Stomach (tissue), 9 donors: ENCODE measurements around the gene THSD4. TPM values are rescaled to one million over a fixed set of nuclear protein-coding genes. Genes with fewer than 3 reads are reported as not detected.

ENCODE experiments used
- DNase-seq, 2 donors: peaks; one replicate each; pipeline versions ENCODE4 v3.0.0 to v3.0.0-alpha.2; 2013 to 2019
- H3K27ac ChIP-seq, 5 donors: fragments of 200-600 bp in 4 of 5; sonication (generic) in 4 of 5; one replicate each; pipeline ENCODE4 v1.5.1; 2013 to 2019; ENCODE audit warnings: mild to moderate bottlenecking in 1 of 5, moderate library complexity in 1 of 5
- H3K27me3 ChIP-seq, 3 donors: fragments of 200-600 bp; sonication (generic); one replicate each; pipeline ENCODE4 v1.5.1; 2017 to 2019; ENCODE audit warnings: mixed run types in 1 of 3
- H3K36me3 ChIP-seq, 4 donors: fragments of 200-600 bp; sonication (generic); 1 replicate in 3 of 4; 2 replicates in 1 of 4; pipeline ENCODE4 v1.5.1; 2016 to 2019
- H3K4me1 ChIP-seq, 4 donors: fragments of 200-600 bp; sonication (generic); one replicate each; pipeline ENCODE4 v1.5.1; 2016 to 2019
- H3K4me3 ChIP-seq, 4 donors: fragments of 200-600 bp; sonication (generic) in 3 of 4; one replicate each; pipeline ENCODE4 v1.5.1; 2016 to 2019; ENCODE audit warnings: mild to moderate bottlenecking in 1 of 4
- H3K9me3 ChIP-seq, 4 donors: fragments of 200-600 bp; sonication (generic); one replicate each; pipeline ENCODE4 v1.5.1; 2016 to 2019
- EP300 ChIP-seq: sonication (generic); formaldehyde crosslinking; IDR thresholded peaks from one replicate; pipeline ENCODE4 v1.6.1; 2017; ENCODE audit warnings: antibody characterized with exemption
- POLR2A ChIP-seq, 4 donors: fragments of 450-650 bp; IDR thresholded peaks; one replicate each; pipeline ENCODE4 v1.6.1; 2016; ENCODE audit warnings: antibody characterized with exemption in 4 of 4, control low read depth in 2 of 4, mild to moderate bottlenecking in 1 of 4, moderate library complexity in 1 of 4
- POLR2AphosphoS5 ChIP-seq, 3 donors: sonication (generic); formaldehyde crosslinking; IDR thresholded peaks; one replicate each; pipeline ENCODE4 v1.6.1; 2016; ENCODE audit warnings: antibody characterized with exemption in 3 of 3
- WGBS, 5 donors: extraction: QIAGEN DNeasy Blood & Tissue Kit in 3 of 5; methylation state at CpG; one replicate each; pipeline versions ENCODE4 v1.1.5 to v1.1.7; 2013 to 2018; 5-methylcytosine and 5-hydroxymethylcytosine counted together
- intact Hi-C: fragments of 100-400 bp; cut with DNase I; formaldehyde crosslinking; loops from one replicate; pipeline ENCODE4 v1.15.1; 2023; ENCODE audit warnings: low total_unique reads
- polyA plus RNA-seq, 3 donors: library from polyadenylated mRNA; stranded (reverse); fragments of 200-250 nt; gene quantifications; one replicate each; pipeline ENCODE4 v1.2.3, GENCODE V29; 2013
- total RNA-seq, 5 donors: library from RNA; depleted of rRNA; stranded (reverse); fragments of >200 nt; gene quantifications; one replicate each; pipeline versions ENCODE4 v1.1.0 to v1.2.3, GENCODE V29; 2014 to 2016
- TF ChIP-seq, protein P1 (sequence below), 7 experiments: fragments of 450-650 bp in 4 of 7; fragments of 200-600 bp in 3 of 7; sonication (generic) in 3 of 7; IDR thresholded peaks; one replicate each; pipeline ENCODE4 v1.5.1; 2016 to 2019; ENCODE audit warnings: antibody characterized with exemption in 7 of 7, control low read depth in 2 of 7, mild to moderate bottlenecking in 1 of 7
- donor health status: healthy with polysubstance abuse.
- donor health status: Bipolar disorder and iron deficiency.
- donor health status: healthy.

THSD4 gene
- total and polyA plus RNA-seq, 8 donors, result 1.8 to 79.4 (median 22.0) TPM

DNA sequence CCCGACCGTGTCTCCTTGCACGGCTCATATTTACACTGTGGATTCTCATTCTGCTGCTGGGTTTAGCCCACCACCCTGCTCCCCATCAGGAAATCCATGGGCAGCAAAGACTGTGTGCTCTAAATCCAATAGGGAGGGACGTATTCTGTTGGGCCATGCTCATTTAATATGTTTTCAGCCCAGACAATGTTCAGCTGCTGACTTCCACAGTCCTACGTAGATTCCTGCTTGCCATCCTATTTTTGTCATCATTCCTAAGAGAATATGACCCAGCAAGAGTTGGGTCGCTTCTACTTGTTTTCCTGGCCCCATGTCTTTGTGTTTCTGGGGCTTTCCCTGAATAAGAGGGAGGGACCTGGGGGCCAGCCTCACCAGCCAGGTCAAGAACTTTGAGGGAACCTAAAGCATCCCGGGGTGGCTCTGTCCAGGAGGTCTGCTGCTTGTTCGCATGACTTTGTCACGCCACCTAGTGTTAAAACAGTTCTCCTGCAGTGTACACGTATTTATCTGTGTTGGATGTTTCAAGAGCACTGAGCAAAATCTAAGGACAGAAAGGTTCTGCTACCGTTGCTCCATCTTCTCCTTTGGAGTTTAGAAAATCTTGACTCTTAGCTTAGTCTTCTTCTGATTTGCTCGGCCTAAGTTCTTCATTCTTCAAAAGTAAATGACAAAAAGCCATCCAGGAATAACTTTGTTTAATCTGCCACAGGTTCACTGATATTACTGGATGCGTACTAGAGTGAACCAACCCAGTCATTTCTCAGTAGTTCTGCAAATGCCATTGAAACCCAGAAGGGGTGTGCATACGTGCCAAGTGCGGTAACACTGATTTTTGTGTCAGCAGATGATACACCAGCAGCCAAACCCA, 615.2 kb downstream of the THSD4 start:
- TF ChIP-seq POLR2A (IDR thresholded peaks at IDR 0.05) (no peak), POLR2AphosphoS5 (IDR thresholded peaks at IDR 0.05) (peak in 1 of 3 donors; percentile 39), EP300 (no peak)
- TF ChIP-seq, protein P1, sequence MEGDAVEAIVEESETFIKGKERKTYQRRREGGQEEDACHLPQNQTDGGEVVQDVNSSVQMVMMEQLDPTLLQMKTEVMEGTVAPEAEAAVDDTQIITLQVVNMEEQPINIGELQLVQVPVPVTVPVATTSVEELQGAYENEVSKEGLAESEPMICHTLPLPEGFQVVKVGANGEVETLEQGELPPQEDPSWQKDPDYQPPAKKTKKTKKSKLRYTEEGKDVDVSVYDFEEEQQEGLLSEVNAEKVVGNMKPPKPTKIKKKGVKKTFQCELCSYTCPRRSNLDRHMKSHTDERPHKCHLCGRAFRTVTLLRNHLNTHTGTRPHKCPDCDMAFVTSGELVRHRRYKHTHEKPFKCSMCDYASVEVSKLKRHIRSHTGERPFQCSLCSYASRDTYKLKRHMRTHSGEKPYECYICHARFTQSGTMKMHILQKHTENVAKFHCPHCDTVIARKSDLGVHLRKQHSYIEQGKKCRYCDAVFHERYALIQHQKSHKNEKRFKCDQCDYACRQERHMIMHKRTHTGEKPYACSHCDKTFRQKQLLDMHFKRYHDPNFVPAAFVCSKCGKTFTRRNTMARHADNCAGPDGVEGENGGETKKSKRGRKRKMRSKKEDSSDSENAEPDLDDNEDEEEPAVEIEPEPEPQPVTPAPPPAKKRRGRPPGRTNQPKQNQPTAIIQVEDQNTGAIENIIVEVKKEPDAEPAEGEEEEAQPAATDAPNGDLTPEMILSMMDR (IDR thresholded peaks at IDR 0.05), result peak in 5 of 7 experiments; percentile 65 to 80 (median 70)
- Histone ChIP-seq H3K9me3 (no peaks in the 10 kb centered on the region), H3K36me3 (peaks cover 0 to 3% (median 0%) of the 10 kb centered on the region in 4 donors), H3K27ac (peak overlapping the region in 1 of 5 donors; percentile 20), H3K4me1 (peaks cover 5 to 21% (median 11%) of the 10 kb centered on the region in 4 donors), H3K27me3 (no peaks in the 10 kb centered on the region), H3K4me3 (no peak overlapping the region)
- DNase-seq, result peak; percentile 49 to 85
- intact Hi-C loops, result loop anchor here (10.0 kb wide), 1 partner anchor 276 kb away; no protein-coding TSS in a partner anchor
- WGBS, 5 donors, result 33 to 45% (median 36%) methylated on average over 15 of the region's 15 CpGs

DNA sequence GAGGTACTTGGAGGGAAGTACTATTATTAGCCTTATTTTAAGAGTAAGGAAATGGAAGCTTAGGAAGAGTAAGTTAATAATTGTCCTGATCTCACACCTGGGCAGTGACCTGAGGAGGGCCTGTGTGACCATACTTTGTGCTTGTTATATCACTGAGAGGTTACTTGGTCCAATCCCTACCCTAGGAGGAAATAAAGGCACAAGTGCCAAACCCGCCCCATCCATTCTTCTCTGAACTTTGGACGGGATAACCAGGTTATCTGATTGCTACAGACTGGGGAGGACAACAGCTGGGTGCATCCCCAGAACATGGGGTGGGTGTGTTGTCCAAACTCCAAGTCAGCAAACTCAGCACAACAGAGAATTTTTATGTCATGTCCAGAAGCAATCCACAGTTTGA, 617.4 kb downstream of the THSD4 start:
- H3K4me1 ChIP-seq, result peaks cover 5 to 21% (median 11%) of the 10 kb centered on the region in 4 donors
- no peak for TF ChIP-seq POLR2AphosphoS5 (IDR thresholded peaks at IDR 0.05)
- TF ChIP-seq, protein P1 (IDR thresholded peaks at IDR 0.05), result no peak
- no peak for TF ChIP-seq POLR2A (IDR thresholded peaks at IDR 0.05)
- no peak for TF ChIP-seq EP300
- no peaks in the 10 kb centered on the region for H3K27me3 ChIP-seq
- no peak overlapping the region for H3K4me3 ChIP-seq
- no peaks in the 10 kb centered on the region for H3K9me3 ChIP-seq
- H3K36me3 ChIP-seq, result peaks cover 0 to 3% (median 0%) of the 10 kb centered on the region in 4 donors
- intact Hi-C loops, result loop anchor here (10.0 kb wide), 1 partner anchor 278 kb away; no protein-coding TSS in a partner anchor
- no peak overlapping the region for H3K27ac ChIP-seq
- 48 to 71% (median 58%) methylated on average over 2 of the region's 2 CpGs for WGBS, 5 donors
- DNase-seq, result no peak

DNA sequence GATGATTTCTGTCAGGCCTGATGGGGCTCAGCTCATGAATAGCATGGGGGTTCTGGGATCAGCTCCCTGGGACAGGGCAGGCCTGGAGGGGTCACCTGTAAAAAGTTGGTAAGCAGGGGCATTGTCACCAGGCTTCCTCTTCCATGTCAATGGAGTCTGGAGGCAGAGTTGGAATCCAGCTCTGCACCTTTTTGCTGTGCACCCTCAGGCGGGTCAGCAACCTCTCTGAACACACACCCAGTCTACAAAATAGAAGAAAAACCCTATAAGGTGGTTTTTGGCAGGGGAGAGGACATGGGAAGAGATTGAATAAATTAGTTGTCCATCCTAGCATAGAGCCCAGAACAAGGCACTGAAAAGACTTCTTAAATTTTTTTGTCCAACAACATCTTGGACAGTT, 617.9 kb downstream of the THSD4 start:
- Histone ChIP-seq H3K27ac (no peak overlapping the region), H3K36me3 (peaks cover 0 to 3% (median 0%) of the 10 kb centered on the region in 4 donors), H3K9me3 (no peaks in the 10 kb centered on the region), H3K27me3 (no peaks in the 10 kb centered on the region), H3K4me1 (peaks cover 5 to 21% (median 11%) of the 10 kb centered on the region in 4 donors), H3K4me3 (no peak overlapping the region)
- 75 to 92% (median 84%) methylated on average over 1 of the region's 1 CpG for WGBS, 5 donors
- intact Hi-C loops, result loop anchor here (10.0 kb wide), 1 partner anchor 278 kb away; no protein-coding TSS in a partner anchor
- no peak for DNase-seq
- TF ChIP-seq EP300, result no peak
- TF ChIP-seq POLR2AphosphoS5 (IDR thresholded peaks at IDR 0.05), result no peak
- TF ChIP-seq, protein P1 (IDR thresholded peaks at IDR 0.05), result no peak
- no peak for TF ChIP-seq POLR2A (IDR thresholded peaks at IDR 0.05)

DNA sequence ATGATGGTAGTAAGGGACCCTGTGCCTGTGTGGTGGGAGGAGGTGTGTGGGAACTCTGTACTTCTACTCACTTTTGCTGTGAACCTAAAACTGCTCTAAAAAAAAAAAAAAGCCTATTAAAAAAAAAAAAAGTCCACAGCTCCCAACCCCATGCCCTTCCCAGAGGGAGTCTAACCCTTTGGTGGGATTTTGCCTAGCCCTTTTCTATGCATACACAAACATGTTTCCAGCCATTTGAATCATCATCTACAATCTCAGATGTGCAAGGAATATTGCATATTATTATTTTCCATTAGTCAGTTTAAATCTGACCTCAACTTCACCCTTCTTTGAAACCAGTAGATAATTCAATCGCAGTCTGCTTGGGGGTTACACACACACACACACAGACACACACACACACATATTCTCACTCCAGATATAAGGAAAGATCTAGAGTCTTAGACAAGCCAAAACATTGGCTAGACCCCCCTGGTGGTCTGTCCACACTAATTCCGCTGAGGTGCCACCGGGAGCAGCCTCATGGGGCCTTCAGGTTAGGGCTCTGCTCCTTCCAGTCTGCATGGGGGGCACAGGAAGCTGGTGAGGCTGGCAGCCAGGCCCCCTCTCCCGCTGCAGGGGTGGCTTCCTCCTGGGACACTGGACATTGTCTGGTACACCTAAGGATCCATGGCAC, 619.6 kb downstream of the THSD4 start:
- no peak overlapping the region for H3K4me3 ChIP-seq
- TF ChIP-seq POLR2AphosphoS5 (IDR thresholded peaks at IDR 0.05), result no peak
- TF ChIP-seq, protein P1 (IDR thresholded peaks at IDR 0.05), result no peak
- TF ChIP-seq EP300, result no peak
- no peak for TF ChIP-seq POLR2A (IDR thresholded peaks at IDR 0.05)
- no peak overlapping the region for H3K27ac ChIP-seq
- intact Hi-C loops, result loop anchor here (10.0 kb wide), 1 partner anchor 280 kb away; no protein-coding TSS in a partner anchor
- 76 to 92% (median 87%) methylated on average over 2 to 4 of the region's 4 CpGs for WGBS, 5 donors
- no peaks in the 10 kb centered on the region for H3K27me3 ChIP-seq
- DNase-seq, result no peak
- H3K4me1 ChIP-seq, result peaks cover 0 to 25% (median 7%) of the 10 kb centered on the region in 4 donors
- H3K36me3 ChIP-seq, result peaks cover 0 to 7% (median 0%) of the 10 kb centered on the region in 4 donors
- no peaks in the 10 kb centered on the region for H3K9me3 ChIP-seq
